ENCODE measurements around the gene RAPH1. TPM values are rescaled to one million over a fixed set of nuclear protein-coding genes. Genes with fewer than 3 reads are reported as not detected.
A peak's percentile ranks its signal among the peaks of the same experiment; 100 is the strongest.

The RAPH1 gene
- total and polyA plus RNA-seq, 9 of the 15 experiments (the other 6 are each of a cell fraction or from before 2014, with no cell fraction given), result 0.07 to 0.71 (median 0.27) TPM

DNA sequence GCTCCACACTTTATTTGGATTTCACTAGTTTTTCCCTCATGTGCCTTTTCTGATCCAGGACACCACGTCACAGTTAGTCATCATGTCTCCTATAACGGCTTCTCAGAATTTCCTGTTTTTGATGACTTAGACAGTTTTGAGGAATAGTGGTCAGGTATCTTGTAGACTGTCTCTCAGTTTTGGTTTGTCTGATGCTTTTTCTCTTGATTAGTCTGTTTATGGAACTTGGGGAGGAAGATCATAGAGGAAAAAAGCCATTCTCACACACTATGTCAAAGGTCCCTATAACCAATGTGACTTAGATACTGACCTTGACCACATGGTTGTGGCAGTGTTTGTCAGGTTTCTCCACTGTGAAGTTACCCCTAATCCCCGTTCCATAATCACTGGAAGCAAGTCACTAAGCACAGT, 89.0 kb downstream of the RAPH1 start (continued):
- TF ChIP-seq ETV1 (tag; conservative IDR thresholded peaks at IDR 0.05; ENCODE audit: low read depth) (no peak), ZNF717 (CRISPR knock-in tag; IDR thresholded peaks at IDR 0.05) (no peak), ATF1 (CRISPR knock-in tag; IDR thresholded peaks at IDR 0.05) (no peak), ATF1 (tag; IDR thresholded peaks at IDR 0.05) (peak; percentile 56), PURB (CRISPR knock-in tag; IDR thresholded peaks at IDR 0.05; ENCODE audit: low read depth) (no peak), BDP1 (IDR thresholded peaks at IDR 0.05; ENCODE audit: insufficient read depth, insufficient read length) (no peak), MEIS2 (IDR thresholded peaks at IDR 0.05; ENCODE audit: partially characterized antibody) (no peak), ERF (CRISPR knock-in tag; IDR thresholded peaks at IDR 0.05) (no peak), PHF20 (IDR thresholded peaks at IDR 0.05; ENCODE audit: partially characterized antibody) (no peak), ZNF232 (CRISPR knock-in tag; IDR thresholded peaks at IDR 0.05) (no peak), ZBED1 (IDR thresholded peaks at IDR 0.05) (no peak), ZNF551 (CRISPR knock-in tag; IDR thresholded peaks at IDR 0.05) (no peak), ETS2 (tag; IDR thresholded peaks at IDR 0.05; ENCODE audit: borderline replicate concordance, poor library complexity, severe bottlenecking) (no peak), ETV6 (IDR thresholded peaks at IDR 0.05; ENCODE audit: borderline replicate concordance in 1 of 2, low read depth in 2 of 2, low read length in 1 of 2) (no peak), ETV6 (CRISPR knock-in tag; IDR thresholded peaks at IDR 0.05; ENCODE audit: borderline replicate concordance) (no peak), RBM25 (IDR thresholded peaks at IDR 0.05; ENCODE audit: low read depth, low read length, severe bottlenecking) (no peak), DNMT1 (IDR thresholded peaks at IDR 0.05) (no peak), PRMT5 (CRISPR knock-in tag; IDR thresholded peaks at IDR 0.05) (no peak), PTTG1 (tag; IDR thresholded peaks at IDR 0.05; ENCODE audit: low read depth) (no peak)
- TF ChIP-seq, protein P1, sequence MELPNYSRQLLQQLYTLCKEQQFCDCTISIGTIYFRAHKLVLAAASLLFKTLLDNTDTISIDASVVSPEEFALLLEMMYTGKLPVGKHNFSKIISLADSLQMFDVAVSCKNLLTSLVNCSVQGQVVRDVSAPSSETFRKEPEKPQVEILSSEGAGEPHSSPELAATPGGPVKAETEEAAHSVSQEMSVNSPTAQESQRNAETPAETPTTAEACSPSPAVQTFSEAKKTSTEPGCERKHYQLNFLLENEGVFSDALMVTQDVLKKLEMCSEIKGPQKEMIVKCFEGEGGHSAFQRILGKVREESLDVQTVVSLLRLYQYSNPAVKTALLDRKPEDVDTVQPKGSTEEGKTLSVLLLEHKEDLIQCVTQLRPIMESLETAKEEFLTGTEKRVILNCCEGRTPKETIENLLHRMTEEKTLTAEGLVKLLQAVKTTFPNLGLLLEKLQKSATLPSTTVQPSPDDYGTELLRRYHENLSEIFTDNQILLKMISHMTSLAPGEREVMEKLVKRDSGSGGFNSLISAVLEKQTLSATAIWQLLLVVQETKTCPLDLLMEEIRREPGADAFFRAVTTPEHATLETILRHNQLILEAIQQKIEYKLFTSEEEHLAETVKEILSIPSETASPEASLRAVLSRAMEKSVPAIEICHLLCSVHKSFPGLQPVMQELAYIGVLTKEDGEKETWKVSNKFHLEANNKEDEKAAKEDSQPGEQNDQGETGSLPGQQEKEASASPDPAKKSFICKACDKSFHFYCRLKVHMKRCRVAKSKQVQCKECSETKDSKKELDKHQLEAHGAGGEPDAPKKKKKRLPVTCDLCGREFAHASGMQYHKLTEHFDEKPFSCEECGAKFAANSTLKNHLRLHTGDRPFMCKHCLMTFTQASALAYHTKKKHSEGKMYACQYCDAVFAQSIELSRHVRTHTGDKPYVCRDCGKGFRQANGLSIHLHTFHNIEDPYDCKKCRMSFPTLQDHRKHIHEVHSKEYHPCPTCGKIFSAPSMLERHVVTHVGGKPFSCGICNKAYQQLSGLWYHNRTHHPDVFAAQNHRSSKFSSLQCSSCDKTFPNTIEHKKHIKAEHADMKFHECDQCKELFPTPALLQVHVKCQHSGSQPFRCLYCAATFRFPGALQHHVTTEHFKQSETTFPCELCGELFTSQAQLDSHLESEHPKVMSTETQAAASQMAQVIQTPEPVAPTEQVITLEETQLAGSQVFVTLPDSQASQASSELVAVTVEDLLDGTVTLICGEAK (IDR thresholded peaks at IDR 0.05), result no peak
- TF ChIP-seq, protein P1 (CRISPR knock-in tag; IDR thresholded peaks at IDR 0.05), result no peak
- TF ChIP-seq, protein P2, sequence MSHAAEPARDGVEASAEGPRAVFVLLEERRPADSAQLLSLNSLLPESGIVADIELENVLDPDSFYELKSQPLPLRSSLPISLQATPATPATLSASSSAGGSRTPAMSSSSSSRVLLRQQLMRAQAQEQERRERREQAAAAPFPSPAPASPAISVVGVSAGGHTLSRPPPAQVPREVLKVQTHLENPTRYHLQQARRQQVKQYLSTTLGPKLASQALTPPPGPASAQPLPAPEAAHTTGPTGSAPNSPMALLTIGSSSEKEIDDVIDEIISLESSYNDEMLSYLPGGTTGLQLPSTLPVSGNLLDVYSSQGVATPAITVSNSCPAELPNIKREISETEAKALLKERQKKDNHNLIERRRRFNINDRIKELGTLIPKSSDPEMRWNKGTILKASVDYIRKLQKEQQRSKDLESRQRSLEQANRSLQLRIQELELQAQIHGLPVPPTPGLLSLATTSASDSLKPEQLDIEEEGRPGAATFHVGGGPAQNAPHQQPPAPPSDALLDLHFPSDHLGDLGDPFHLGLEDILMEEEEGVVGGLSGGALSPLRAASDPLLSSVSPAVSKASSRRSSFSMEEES (CRISPR knock-in tag; IDR thresholded peaks at IDR 0.05), result no peak

Measured in K562 (cell line).